GM03348 (cell line): Measurements from ENCODE around the gene RET.
A peak's percentile ranks its signal among the peaks of the same experiment; 100 is the strongest.

Source experiments
- DNase-seq: peaks from one replicate; pipeline ENCODE4 v3.0.0; 2012; ENCODE audit warnings: low spot score

RET gene

DNA sequence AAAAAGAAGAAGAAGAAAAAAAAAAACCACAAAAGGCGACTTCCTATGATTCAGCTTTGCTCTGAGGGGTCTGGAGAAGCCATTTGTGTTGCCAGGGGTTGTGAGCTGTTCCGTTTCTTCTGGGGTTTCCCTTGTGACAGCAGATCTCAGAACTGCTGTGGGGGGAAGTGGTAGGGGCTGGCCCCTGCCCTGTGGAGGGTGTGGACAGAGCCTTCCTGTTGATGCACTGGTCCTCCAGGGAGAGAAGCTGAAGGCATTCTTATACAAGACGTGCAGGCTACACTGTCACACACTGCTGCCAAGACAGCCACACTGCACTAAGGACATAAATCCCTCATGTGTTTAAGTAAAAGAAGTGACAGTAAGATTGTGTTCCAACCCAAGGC is 44.1 kb downstream of the RET start:
- no peak for DNase-seq

GRCh38 chr10:43121444-43121843 is 44.6 kb downstream of the RET start:
- DNase-seq: no peak

- DNase-seq: no peak
Measured at GRCh38 chr10:43122096-43122495, 45.2 kb downstream of the RET start.

DNA sequence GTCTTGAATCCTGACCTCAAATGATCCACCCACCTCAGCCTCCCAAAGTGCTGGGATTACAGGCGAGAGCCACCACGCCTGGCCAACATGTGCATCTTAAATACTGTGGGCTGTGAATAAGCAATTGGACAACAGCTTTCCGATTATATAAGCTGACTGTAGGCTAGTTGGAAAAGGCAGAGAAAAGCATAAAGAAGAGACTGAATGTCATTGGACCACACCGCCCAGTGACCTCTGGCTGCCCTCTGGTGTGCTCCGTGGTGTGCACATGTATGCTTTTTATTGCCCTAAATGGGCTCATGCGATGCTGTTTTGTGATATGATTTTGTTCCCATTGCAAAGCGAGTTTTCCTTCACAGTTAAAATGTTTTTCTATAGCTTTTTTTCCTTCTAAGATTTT is 46.0 kb downstream of the RET start:
- DNase-seq: no peak

GRCh38 chr10:43123361-43124093 is 46.7 kb downstream of the RET start:
- DNase-seq: no peak

GRCh38 chr10:43124094-43124521 is 47.2 kb downstream of the RET start:
- DNase-seq: no peak

DNA sequence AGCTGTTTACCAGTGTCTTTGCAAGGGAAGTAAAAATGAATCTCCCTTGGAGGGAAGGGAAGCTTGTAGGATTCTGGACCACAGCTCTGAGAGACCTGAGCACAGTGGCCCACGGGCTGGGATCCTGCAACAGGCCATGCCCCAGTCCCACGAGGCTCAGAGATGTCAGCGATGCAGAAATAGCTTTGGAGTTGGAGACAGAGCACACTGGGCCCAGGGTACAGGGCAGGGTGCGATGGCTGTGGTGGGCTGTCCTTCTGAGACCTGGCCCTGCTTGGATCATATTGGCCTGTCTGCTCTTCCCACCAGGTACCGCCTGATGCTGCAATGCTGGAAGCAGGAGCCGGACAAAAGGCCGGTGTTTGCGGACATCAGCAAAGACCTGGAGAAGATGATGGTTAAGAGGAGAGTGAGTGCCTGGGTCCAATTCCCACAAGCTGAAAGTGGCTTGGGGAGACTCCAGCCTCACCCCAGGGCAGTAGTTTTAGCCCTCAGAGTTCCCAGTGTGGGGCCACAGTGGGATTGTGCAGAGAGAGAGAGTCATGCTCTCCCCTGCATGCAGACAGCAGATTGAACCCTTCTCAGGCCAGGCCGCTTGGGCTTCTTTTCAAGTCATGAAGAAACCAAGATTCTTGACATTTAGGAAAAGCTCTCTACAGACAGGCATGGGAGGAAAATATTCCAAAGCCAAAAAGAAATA is 47.9 kb downstream of the RET start:
- no peak for DNase-seq

- no peak for DNase-seq
Measured at GRCh38 chr10:43125274-43125845, 48.5 kb downstream of the RET start.

DNA sequence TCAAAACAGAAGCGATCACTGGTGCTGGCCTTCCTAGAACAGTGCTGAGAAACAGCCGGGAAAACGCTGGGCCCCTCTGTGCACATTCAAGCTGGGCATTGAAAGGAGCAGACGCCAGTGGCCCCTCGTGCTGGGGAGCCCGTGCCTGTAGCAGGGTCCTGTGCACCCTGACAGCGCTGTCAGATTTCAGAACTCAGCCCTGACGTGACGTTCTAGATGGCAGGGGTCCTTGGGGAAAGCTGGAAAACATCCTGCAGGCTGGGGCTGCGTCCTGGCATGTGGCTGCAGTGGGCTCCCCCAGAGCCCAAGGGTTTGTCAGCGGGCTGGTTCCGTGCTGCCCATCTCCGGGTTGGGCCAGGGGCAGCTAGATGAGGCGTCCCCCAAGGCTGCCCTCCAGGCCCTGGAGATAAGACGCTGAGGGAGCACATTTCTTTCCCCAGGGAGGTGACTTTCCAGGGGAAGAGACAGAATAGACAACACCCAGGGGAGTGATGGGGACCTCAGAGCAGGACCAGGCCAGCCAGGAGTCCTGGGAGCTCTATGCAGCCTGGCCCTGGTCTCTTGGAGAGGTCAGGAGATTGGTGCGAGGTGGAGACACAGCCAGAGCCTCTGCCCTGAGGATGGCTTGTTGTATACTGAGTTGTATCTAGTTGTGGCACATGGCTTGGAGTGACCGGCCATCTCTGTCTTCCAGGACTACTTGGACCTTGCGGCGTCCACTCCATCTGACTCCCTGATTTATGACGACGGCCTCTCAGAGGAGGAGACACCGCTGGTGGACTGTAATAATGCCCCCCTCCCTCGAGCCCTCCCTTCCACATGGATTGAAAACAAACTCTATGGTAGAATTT is 49.2 kb downstream of the RET start:
- DNase-seq: no peak

DNA sequence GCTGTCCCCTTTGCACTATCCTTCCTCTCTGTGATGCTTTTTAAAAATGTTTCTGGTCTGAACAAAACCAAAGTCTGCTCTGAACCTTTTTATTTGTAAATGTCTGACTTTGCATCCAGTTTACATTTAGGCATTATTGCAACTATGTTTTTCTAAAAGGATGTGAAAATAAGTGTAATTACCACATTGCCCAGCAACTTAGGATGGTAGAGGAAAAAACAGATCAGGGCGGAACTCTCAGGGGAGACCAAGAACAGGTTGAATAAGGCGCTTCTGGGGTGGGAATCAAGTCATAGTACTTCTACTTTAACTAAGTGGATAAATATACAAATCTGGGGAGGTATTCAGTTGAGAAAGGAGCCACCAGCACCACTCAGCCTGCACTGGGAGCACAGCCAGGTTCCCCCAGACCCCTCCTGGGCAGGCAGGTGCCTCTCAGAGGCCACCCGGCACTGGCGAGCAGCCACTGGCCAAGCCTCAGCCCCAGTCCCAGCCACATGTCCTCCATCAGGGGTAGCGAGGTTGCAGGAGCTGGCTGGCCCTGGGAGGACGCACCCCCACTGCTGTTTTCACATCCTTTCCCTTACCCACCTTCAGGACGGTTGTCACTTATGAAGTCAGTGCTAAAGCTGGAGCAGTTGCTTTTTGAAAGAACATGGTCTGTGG is 50.0 kb downstream of the RET start:
- no peak for DNase-seq

- DNase-seq: no peak
Measured at GRCh38 chr10:43127442-43127841, 50.6 kb downstream of the RET start.

GRCh38 chr10:43128331-43128730 is 51.5 kb downstream of the RET start:
- DNase-seq: no peak

DNA sequence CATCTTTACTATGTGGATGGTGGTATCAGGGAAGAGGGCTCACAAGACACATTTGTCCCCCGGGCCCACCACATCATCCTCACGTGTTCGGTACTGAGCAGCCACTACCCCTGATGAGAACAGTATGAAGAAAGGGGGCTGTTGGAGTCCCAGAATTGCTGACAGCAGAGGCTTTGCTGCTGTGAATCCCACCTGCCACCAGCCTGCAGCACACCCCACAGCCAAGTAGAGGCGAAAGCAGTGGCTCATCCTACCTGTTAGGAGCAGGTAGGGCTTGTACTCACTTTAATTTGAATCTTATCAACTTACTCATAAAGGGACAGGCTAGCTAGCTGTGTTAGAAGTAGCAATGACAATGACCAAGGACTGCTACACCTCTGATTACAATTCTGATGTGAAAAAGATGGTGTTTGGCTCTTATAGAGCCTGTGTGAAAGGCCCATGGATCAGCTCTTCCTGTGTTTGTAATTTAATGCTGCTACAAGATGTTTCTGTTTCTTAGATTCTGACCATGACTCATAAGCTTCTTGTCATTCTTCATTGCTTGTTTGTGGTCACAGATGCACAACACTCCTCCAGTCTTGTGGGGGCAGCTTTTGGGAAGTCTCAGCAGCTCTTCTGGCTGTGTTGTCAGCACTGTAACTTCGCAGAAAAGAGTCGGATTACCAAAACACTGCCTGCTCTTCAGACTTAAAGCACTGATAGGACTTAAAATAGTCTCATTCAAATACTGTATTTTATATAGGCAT is 52.3 kb downstream of the RET start:
- peak; percentile 94 for DNase-seq

DNA sequence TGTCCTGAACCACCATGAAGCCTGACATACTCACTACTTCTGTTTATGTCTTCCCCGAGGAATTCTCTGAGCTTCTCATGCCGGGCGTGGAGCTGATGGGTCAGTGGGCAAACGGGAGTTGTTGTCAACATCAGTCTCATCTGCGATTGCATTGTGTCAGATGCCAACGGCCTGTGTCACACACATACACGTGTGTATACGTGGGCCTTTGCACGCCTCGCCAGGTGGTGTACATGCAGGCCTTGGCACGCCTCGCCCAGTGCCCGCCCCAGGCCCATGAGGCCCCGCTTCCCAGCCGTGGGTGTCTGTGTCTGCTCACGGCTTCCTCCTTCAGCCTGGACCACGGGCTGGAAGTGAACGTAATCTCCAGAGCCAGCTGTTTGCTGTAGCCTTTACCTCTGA is 53.9 kb downstream of the RET start:
- DNase-seq: peak; percentile 2

GRCh38 chr10:43131256-43131655 is 54.4 kb downstream of the RET start:
- no peak for DNase-seq

DNA sequence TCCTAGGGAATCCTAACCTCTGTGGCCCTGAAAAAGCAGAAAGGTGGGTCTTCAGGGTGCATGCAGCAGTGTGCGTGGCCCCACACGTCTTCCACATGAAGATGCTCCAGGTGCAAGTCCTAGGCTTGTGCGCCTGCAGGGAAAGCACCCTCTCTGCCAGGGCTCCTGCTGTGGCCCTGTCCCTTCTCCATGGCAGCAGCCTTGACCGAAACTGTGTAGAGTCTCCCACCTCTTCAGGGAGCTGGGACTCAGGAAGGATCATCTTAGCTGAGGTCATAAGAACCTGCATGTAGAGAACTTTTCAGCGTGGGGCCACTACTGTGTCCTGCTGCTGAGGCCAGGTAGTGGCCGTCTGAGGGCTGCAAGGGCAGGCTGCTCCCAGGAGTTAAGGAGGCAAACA is 55.0 kb downstream of the RET start:
- DNase-seq: no peak

GRCh38 chr10:43132867-43133787 is 56.3 kb downstream of the RET start:
- no peak for DNase-seq

- no peak for DNase-seq
Measured at GRCh38 chr10:43134126-43134905, 57.4 kb downstream of the RET start.

GRCh38 chr10:43135064-43135463 is 58.2 kb downstream of the RET start:
- no peak for DNase-seq
